GM12878 (cell line): ENCODE data around the gene FBXL19. TPM values are rescaled to one million over a fixed set of nuclear protein-coding genes. Genes with fewer than 3 reads are reported as not detected.

ENCODE experiments used
- BHLHE40 ChIP-seq, 2 experiments: fragments of 450-650 bp in 1 of 2; IDR thresholded peaks; 2 replicates each; pipeline ENCODE4 v1.6.1; 2011 to 2017; ENCODE audit warnings: low read depth in 2 of 2, borderline replicate concordance in 1 of 2, improper control_type of control experiment in 1 of 2, low read length in 1 of 2, mild to moderate bottlenecking in 1 of 2
- CHD2 ChIP-seq: IDR thresholded peaks from 2 replicates; pipeline ENCODE4 v1.6.1; 2011; ENCODE audit warnings: low read depth, low read length, improper control_type of control experiment, borderline replicate concordance
- EP300 ChIP-seq, 2 experiments: fragments of 150-350 bp in 1 of 2; IDR thresholded peaks; 2 replicates each; pipeline ENCODE4 v1.6.1; 2011 to 2012; ENCODE audit warnings: low read depth in 2 of 2, low read length in 2 of 2, borderline replicate concordance in 1 of 2, improper control_type of control experiment in 1 of 2, inconsistent platforms in 1 of 2; ENCODE audit not compliant: control insufficient read depth in 1 of 2
- GATAD2B ChIP-seq: fragments of 450-650 bp; conservative IDR thresholded peaks from 2 replicates; pipeline ENCODE4 v1.6.1; 2017; ENCODE audit warnings: low read depth, mild to moderate bottlenecking, moderate library complexity
- IKZF2 ChIP-seq, 2 experiments: fragments of 450-650 bp; IDR thresholded peaks; 2 replicates each; pipeline ENCODE4 v1.6.1; 2017; ENCODE audit warnings: mild to moderate bottlenecking in 2 of 2, moderate library complexity in 2 of 2
- NKRF ChIP-seq: fragments of 450-650 bp; conservative IDR thresholded peaks from 2 replicates; pipeline ENCODE4 v1.6.1; 2017; ENCODE audit warnings: mild to moderate bottlenecking, moderate library complexity
- SPI1 ChIP-seq: IDR thresholded peaks from 2 replicates; pipeline ENCODE4 v1.6.1; 2011; ENCODE audit warnings: low read depth, mild to moderate bottlenecking, low read length, moderate library complexity, borderline replicate concordance; ENCODE audit not compliant: insufficient read depth
- USF2 ChIP-seq: IDR thresholded peaks from 2 replicates; pipeline ENCODE4 v1.6.1; 2011; ENCODE audit warnings: low read depth, low read length, improper control_type of control experiment, borderline replicate concordance
- polyA plus RNA-seq, 11 experiments: library from polyadenylated mRNA; depleted of rRNA in 4 of 11; unstranded in 6 of 11; stranded (reverse) in 5 of 11; fragments of >200 nt; fragmentation: Nextera tagmentation in 4 of 11; fragmentation: Illumina TruSeq in 1 of 11; extraction: Ambion mirVana in 4 of 11; extraction: Trizol in 1 of 11; gene quantifications; 1 replicate in 1 of 11; 2 replicates in 10 of 11; pipeline versions ENCODE4 v1.2.1 to v1.2.3, GENCODE V29; 2011 to 2016; ENCODE audit warnings: inconsistent platforms in 2 of 11, missing spikeins in 2 of 11, low read depth in 1 of 11
- total RNA-seq, 4 experiments: library from RNA; depleted of rRNA in 3 of 4; stranded (reverse); fragments of >200 nt in 3 of 4; fragmentation: Illumina TruSeq in 1 of 4; extraction: Trizol in 1 of 4; gene quantifications; 2 replicates each; pipeline versions ENCODE4 v1.2.1 to v1.2.3, GENCODE V29; 2013 to 2021

Gene FBXL19
- total and polyA plus RNA-seq, 10 of the 15 experiments (the other 5 are each of a cell fraction or from before 2014, with no cell fraction given) = 0.02 to 32.1 (median 6.8) TPM; not detected in 1

GRCh38 chr16:30893744-30894539, 29.4 kb upstream of the FBXL19 start, which contains the start of gene BCL7C (continued):
- peak; percentile 19; the same call in 1 of the 2 replicates for TF ChIP-seq NKRF
- no peak for TF ChIP-seq EP300 (IDR thresholded peaks at IDR 0.05; ENCODE audit: borderline replicate concordance in 1 of 2, control insufficient read depth in 1 of 2, low read depth in 2 of 2, low read length in 2 of 2)
- peak in 1 of 2 experiments; percentile 59; a peak in 2 of 4 replicates for TF ChIP-seq BHLHE40 (IDR thresholded peaks at IDR 0.05; ENCODE audit: borderline replicate concordance in 1 of 2, low read depth in 2 of 2, low read length in 1 of 2)
- TF ChIP-seq CHD2 = peak; percentile 83
- peak; percentile 63; the same call in 1 of the 2 replicates for TF ChIP-seq GATAD2B
- no peak for TF ChIP-seq SPI1
- TF ChIP-seq USF2 = peak; percentile 37; the same call in 1 of the 2 replicates
- TF ChIP-seq IKZF2 (IDR thresholded peaks at IDR 0.05) = no peak
